PFSK-1 (cell line): ENCODE data around the gene HEBP2.

Source experiments
- FOXP2 ChIP-seq: optimal IDR thresholded peaks from 2 replicates; pipeline ENCODE3; 2011; ENCODE audit warnings: borderline replicate concordance, control low read depth, inconsistent platforms; ENCODE audit not compliant: insufficient read depth; ENCODE audit errors: extremely low read length, extremely low read depth
- POLR2AphosphoS5 ChIP-seq: IDR thresholded peaks from 2 replicates; pipeline ENCODE4 v1.6.1; 2012; ENCODE audit warnings: low read depth, mild to moderate bottlenecking, control low read depth, low read length, moderate library complexity
- SIN3A ChIP-seq: IDR thresholded peaks from 2 replicates; pipeline ENCODE4 v1.6.1; 2012; ENCODE audit warnings: mild to moderate bottlenecking, low read length, moderate library complexity, borderline replicate concordance; ENCODE audit not compliant: insufficient read depth
- TAF1 ChIP-seq: IDR thresholded peaks from 2 replicates; pipeline ENCODE4 v1.6.1; 2012; ENCODE audit warnings: low read length, control low read depth, borderline replicate concordance; ENCODE audit not compliant: insufficient read depth
- TF ChIP-seq, protein P1 (sequence below), 2 experiments: IDR thresholded peaks; 2 replicates each; pipeline versions ENCODE4 v1.6.1 to v1.8.0; 2011 to 2012; ENCODE audit warnings: low read depth in 2 of 2, low read length in 2 of 2, control low read depth in 1 of 2, inconsistent platforms in 1 of 2, mild to moderate bottlenecking in 1 of 2, moderate library complexity in 1 of 2; ENCODE audit not compliant: insufficient read depth in 1 of 2

The HEBP2 gene

DNA sequence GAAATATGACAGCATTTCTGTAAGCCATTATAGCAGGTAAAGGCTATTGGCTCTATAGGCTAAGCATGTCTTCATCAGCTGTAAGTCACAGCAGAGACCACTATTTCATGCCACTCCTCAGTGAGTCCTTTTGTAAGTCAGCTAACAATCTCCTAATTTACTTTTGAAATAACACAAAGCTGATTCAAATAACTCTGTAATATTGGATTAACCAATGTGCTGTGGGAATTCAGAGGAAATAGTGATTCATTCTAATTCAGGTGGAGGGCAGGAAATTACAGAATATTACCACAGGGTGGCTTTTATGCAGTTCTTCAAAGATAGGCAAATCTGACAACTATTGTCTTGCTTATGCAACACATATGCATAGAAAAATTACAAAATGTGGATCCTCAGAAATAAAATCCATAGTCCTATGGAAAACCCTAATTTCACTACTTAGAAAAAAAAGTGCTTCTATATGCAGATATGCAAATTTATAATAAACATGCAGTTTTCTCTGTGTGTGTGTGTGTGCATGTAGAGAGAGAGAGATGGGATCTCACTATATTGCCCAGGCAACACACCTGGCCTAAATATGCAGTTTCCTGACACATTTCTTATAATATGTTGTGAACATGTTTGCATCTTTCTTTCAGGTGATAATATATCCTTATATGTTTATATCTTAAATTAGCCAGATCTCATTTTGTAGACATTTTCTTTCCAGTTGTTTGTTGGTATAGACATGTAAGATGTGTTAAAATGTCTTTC, 31.1 kb upstream of the HEBP2 start:
- TF ChIP-seq SIN3A (no peak), POLR2AphosphoS5 (no peak), FOXP2 (no peak), TAF1 (no peak)
- TF ChIP-seq, protein P1, sequence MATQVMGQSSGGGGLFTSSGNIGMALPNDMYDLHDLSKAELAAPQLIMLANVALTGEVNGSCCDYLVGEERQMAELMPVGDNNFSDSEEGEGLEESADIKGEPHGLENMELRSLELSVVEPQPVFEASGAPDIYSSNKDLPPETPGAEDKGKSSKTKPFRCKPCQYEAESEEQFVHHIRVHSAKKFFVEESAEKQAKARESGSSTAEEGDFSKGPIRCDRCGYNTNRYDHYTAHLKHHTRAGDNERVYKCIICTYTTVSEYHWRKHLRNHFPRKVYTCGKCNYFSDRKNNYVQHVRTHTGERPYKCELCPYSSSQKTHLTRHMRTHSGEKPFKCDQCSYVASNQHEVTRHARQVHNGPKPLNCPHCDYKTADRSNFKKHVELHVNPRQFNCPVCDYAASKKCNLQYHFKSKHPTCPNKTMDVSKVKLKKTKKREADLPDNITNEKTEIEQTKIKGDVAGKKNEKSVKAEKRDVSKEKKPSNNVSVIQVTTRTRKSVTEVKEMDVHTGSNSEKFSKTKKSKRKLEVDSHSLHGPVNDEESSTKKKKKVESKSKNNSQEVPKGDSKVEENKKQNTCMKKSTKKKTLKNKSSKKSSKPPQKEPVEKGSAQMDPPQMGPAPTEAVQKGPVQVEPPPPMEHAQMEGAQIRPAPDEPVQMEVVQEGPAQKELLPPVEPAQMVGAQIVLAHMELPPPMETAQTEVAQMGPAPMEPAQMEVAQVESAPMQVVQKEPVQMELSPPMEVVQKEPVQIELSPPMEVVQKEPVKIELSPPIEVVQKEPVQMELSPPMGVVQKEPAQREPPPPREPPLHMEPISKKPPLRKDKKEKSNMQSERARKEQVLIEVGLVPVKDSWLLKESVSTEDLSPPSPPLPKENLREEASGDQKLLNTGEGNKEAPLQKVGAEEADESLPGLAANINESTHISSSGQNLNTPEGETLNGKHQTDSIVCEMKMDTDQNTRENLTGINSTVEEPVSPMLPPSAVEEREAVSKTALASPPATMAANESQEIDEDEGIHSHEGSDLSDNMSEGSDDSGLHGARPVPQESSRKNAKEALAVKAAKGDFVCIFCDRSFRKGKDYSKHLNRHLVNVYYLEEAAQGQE (IDR thresholded peaks at IDR 0.05; ENCODE audit: insufficient read depth in 1 of 2, low read depth in 2 of 2, low read length in 2 of 2): no peak

DNA sequence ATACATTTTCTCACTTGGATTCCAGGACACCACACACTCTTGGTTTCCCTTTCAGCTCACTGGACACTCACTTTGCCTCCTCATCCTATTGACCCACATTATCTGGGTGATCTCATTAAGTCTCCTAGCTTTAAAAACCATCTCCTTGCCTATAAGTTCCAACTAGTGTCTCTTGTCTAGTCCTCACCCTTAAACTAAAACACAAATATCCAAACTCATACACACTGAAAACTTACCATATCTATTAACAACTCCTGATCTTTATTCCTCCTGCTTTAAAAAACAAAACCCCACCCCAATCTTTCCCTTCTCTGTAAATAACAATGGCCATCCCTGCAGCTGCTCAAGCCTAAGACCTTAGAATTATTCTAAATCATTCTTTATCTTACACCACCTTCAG, 29.8 kb upstream of the HEBP2 start:
- TF ChIP-seq FOXP2 (no peak), SIN3A (no peak), POLR2AphosphoS5 (no peak), TAF1 (no peak)
- TF ChIP-seq, protein P1 (IDR thresholded peaks at IDR 0.05; ENCODE audit: insufficient read depth in 1 of 2, low read depth in 2 of 2, low read length in 2 of 2): no peak

DNA sequence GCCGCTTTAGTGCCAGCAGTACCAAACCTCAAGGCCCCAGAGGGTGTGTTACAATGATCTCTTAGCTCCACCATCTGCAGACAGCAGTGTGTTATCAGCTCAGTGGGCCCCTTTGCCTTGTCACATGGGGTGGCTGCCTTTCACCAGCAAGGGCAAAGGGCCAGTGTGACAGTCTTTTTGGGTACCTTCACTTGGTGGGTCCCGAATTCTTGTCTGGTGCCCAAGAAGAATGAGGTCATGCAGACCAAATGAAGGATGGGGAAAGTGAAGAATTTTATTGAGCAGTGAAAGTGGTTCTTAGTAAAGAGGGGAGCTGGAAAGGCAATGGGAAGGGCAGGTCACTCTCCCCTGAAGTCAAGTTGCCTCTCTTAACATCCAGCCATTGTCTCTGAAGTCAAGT, 29.2 kb upstream of the HEBP2 start:
- TF ChIP-seq, protein P1 (IDR thresholded peaks at IDR 0.05; ENCODE audit: insufficient read depth in 1 of 2, low read depth in 2 of 2, low read length in 2 of 2): no peak
- TF ChIP-seq POLR2AphosphoS5 (no peak), FOXP2 (no peak), SIN3A (no peak), TAF1 (no peak)

DNA sequence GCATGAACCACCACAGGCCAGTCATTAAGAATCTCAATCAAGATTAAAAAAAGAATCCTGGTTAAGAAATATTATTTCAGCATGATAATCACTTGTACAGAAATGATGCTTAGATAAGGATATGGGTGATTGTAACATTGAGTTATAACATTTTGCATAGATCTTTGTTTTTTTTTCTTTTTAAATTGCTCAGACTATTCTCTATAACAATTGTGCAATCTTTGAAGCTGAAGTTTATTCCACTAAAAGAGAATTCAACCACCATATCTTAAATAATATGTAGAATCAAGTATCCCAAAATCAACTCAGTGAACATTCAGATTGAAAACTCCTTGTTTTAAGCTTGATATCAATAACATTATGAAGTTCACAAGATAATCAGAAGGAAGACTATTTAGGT, 27.0 kb upstream of the HEBP2 start:
- TF ChIP-seq POLR2AphosphoS5 (no peak), SIN3A (no peak), FOXP2 (no peak), TAF1 (no peak)
- TF ChIP-seq, protein P1 (IDR thresholded peaks at IDR 0.05; ENCODE audit: insufficient read depth in 1 of 2, low read depth in 2 of 2, low read length in 2 of 2): no peak
